Measurements from ENCODE around the gene ZNHIT1. TPM values are rescaled to one million over a fixed set of nuclear protein-coding genes. Genes with fewer than 3 reads are reported as not detected.

ZNHIT1 gene
- total RNA-seq, 2 donors from 2014 or later: 49.9 to 50.3 TPM

DNA sequence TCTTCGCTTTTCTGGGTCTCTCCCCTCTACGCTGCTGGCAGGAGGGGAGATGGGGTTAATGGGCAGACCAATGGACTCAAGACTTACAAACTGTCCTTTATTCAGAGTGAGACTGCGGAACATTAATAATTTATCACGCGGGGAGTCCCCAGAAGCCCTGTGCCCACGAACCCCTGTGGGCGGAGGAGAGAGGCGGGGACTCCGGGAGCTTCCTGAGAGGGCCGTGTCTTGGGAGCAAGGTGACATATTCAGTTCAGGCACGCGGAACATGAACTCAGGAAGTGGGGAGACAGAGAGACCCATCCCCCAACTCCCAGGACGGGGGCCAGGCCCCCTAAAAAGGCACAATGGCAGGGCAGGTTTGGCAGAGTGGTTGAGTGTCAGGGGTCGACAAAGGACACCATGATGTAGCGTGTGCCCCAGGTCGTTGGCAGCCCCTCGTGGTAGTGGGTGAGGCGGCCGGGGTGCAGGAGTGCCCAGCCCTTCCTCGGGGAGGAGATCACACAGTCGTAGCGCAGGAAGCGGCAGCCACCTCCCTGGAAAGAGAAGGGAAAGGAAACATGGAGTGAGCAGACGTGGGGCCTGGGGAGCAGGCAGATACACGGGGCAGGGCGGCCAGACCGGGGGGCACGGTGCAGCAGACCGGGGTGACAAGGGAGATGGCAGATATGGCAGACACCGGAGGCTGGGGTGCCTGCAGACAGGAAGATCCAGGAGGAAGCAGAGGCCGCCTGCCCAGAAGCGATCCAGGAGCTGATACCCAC is 11.9 kb upstream of the ZNHIT1 start:
- DNase-seq (ENCODE audit: low spot score in 2 of 2): no peak
- ATAC-seq: no peak
- no peaks in the 10 kb centered on the region for H3K9me3 Mint-ChIP-seq
- H3K36me3 Mint-ChIP-seq: peaks cover 0 to 11% of the 10 kb centered on the region in 2 donors
- peak overlapping the region; percentile 29 to 74 for H3K27ac Mint-ChIP-seq

DNA sequence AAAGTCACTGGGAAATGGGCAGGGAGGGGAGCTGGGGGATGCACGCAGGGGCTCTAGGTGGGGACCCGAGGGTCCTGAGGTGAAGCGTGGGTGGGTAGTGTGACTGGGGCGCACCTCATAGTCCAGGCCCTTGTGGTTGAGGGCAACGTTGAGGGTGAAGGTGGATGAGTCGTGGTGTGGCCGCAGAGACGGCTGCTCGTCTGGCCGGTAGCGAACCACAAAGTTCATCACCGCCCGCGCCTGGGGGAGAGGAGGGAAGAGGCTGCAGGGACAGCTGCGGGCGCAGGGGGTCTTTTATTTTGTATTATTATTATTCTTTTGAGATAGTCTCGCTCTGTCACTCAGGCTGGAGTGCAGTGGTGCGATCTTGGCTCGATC is 11.3 kb upstream of the ZNHIT1 start:
- Mint-ChIP-seq H3K36me3 (peaks cover 0 to 11% of the 10 kb centered on the region in 2 donors), H3K27ac (no peak overlapping the region)
- no peak for ATAC-seq

DNA sequence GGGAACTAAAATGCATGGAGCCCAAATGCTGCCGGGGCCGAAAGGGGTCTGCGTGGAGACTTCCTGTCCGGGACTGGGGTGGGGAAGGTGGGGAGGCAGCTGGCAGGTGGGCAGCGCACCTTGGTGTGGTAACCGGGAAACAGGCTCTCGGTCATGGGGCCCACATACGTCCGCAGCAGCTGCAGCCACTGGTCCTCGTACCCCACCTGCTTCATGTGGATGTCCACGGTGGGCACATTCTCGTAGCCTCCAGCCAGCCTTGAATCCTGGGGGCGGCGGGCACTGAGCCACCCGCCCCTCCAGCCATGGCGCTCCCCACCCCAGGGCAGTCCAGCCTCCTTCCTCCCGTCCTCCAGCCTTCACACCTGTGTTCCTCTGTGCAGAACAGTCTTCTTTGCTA is 10.5 kb upstream of the ZNHIT1 start:
- DNase-seq (ENCODE audit: low spot score in 2 of 2) (no peak), ATAC-seq (no peak)
- Mint-ChIP-seq H3K9me3 (no peaks in the 10 kb centered on the region), H3K36me3 (peaks cover 0 to 11% of the 10 kb centered on the region in 2 donors), H3K27ac (no peak overlapping the region)

More for the DNA sequence above, 11.3 kb upstream of the ZNHIT1 start:
- DNase-seq (ENCODE audit: low spot score in 2 of 2): no peak
- H3K9me3 Mint-ChIP-seq: no peaks in the 10 kb centered on the region

DNA sequence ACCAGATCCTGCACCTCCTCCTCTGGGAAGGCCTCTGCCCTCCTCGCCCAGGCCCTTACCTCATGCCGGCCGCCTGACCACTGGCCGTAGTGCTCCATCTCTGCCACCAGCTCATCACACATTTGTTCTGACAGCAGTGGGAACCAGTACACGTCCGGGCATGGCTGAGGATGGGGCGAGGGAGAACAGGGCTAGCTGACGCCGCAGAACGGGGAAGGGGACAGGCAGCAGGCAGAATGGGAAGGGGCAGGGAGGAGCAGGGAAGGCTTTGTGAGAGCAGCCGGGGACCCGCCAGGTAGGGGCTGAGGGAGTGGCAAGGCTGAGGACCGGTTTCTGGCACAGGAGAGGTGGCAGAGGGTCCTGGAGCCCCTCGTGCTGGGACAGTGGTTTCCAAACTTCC is 9.2 kb upstream of the ZNHIT1 start:
- Mint-ChIP-seq H3K27ac (no peak overlapping the region), H3K9me3 (no peaks in the 10 kb centered on the region), H3K36me3 (peaks cover 0 to 11% of the 10 kb centered on the region in 2 donors)
- ATAC-seq (no peak), DNase-seq (ENCODE audit: low spot score in 2 of 2) (no peak)

DNA sequence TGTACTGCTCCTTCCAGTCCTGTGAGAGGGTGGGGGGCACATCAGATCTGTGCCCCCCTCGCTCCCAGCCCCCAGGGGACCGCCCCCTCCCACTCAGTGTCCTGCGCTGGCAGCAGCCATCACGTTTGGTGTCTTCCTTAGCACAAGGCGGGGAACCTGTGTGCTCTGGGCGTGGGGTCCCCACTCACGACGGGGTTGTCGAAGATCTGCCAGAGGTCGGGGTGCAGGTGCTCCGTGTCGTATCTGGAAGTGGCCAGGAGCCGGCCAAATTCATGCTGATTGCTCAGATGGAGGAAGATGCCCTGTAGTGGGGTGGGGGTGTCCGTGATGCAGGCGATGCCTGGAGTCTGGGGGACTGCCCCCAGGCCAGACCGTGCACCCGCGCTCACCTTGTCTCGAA is 7.8 kb upstream of the ZNHIT1 start:
- Mint-ChIP-seq H3K9me3 (no peaks in the 10 kb centered on the region), H3K27ac (no peak overlapping the region), H3K36me3 (peaks cover 0 to 11% of the 10 kb centered on the region in 2 donors)
- ATAC-seq (no peak), DNase-seq (ENCODE audit: low spot score in 2 of 2) (no peak)

DNA sequence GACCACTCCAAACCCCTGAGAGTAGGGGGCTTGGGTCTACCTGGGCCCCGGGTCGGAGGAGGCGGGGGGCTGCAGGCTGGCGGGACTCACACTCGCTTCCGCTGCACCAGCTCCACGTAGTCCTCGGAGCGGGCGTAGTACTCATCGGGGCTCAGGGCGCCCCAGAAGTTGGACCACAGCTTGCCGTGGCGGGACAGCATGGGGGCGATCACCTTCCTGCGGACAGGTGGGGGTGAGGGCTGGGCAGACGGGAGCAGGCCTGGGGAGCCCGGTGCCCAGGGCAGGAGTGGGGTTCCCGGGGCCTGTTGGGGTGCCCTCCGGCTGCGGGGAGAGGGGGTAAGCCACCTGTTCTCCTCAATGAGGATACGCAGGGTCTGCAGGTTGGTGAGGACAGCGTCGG is 6.5 kb upstream of the ZNHIT1 start:
- H3K36me3 Mint-ChIP-seq: peaks cover 8 to 9% of the 10 kb centered on the region in 2 donors

DNA sequence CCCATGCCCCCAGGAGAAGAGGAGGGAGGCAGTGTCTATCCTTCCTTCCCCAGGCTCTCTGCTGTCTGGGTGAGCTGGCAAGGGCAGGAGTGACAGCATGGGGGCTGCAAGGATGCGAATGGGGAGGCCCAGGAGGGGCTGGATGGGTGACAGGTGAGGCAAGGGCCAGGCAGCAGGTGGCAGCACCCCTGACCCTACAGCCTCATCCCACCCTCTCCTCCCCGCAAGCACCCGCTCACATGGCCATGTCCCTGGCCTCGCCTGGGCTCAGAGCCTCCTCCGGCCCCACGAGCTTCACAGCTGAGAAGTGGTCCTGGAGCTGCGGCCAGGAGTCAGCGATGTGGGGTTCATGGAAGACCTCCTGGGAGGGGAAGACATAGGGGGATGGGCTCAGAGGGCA is 6.0 kb upstream of the ZNHIT1 start:
- Mint-ChIP-seq H3K36me3 (peaks cover 9 to 12% of the 10 kb centered on the region in 2 donors), H3K9me3 (no peaks in the 10 kb centered on the region), H3K27ac (no peak overlapping the region)
- DNase-seq (ENCODE audit: low spot score in 2 of 2) (no peak), ATAC-seq (no peak)

More for the DNA sequence above, 6.5 kb upstream of the ZNHIT1 start:
- no peaks in the 10 kb centered on the region for H3K9me3 Mint-ChIP-seq
- DNase-seq (ENCODE audit: low spot score in 2 of 2) (no peak), ATAC-seq (no peak)
- no peak overlapping the region for H3K27ac Mint-ChIP-seq

DNA sequence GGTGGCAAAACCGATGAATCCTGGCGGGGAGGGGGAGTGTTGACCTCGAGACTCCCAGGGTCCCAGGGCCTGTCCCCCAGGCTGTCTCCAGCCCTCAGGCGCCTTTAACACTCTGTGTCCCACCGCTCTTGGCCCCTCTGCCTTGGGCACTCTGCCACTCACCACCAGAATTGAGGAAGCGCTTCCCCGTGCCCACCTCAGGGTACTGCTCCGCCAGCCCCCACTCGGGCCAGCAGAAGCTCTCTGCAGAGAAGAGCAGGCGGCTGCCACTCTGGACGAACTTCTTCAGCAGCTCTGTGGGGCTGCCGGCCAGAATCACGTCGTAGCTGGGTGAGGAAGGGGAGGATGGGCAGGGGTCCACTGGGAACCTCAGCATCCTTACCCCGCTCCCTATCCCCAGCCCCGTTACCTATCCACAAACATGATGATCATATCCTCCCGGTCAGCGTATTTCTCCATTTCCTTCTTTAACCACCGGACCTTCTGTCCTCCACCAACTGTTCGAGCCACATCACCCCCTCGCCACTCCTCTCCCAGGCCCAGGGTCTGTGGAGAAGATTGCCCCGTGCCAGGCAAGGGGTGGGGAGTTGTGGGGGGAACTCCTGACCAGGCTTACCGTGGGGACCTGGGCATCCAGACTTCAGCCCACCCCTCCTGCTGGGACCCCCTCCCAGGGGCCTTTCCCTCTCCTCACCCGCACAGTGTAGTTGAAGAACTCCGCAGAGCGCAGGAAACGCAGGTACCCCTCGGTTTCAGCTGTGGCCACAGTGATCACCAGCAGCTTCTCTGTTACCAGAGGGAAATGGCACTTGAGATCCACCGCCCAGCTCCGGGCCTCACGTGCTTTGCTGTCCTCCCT is 1.7 kb upstream of the ZNHIT1 start:
- no peaks in the 10 kb centered on the region for H3K9me3 Mint-ChIP-seq
- H3K27ac Mint-ChIP-seq: peak overlapping the region; percentile 89 to 93
- DNase-seq (ENCODE audit: low spot score in 2 of 2) (no peak), ATAC-seq (no peak)
- peaks cover 16 to 18% of the 10 kb centered on the region in 2 donors for H3K36me3 Mint-ChIP-seq

DNA sequence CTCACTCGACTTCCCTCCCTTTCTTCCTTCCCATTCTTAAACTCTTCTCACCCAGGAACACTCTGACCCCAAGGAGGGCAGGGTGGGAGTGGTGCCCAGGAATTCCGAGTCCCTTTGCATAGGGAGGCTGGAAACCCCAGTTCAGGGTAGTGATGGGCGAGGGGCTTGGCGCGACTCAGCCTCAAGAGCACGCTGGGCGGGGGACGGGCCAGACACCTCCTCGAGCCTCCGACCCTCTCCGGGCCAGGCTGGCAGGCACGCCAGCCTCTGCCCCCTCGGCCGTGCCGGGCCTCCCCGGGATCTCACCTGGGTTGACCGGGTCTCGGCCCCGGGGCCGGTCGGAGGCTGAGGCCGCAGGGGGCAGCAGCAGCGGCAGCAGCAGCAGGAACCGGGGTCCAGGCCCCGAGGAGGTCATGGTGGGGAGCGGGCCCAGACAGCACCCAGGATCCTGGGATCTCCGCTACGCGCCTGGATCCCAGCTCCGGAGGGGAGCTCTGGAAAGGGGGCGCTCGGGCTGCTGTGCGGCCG is 1.0 kb upstream of the ZNHIT1 start:
- peak; percentile 21 to 55 for DNase-seq (ENCODE audit: low spot score in 2 of 2)
- Mint-ChIP-seq H3K9me3 (no peaks in the 10 kb centered on the region), H3K36me3 (peaks cover 16 to 18% of the 10 kb centered on the region in 2 donors), H3K27ac (peak overlapping the region; percentile 89 to 93)
- ATAC-seq: peak in 1 of 2 donors; percentile 11

DNA sequence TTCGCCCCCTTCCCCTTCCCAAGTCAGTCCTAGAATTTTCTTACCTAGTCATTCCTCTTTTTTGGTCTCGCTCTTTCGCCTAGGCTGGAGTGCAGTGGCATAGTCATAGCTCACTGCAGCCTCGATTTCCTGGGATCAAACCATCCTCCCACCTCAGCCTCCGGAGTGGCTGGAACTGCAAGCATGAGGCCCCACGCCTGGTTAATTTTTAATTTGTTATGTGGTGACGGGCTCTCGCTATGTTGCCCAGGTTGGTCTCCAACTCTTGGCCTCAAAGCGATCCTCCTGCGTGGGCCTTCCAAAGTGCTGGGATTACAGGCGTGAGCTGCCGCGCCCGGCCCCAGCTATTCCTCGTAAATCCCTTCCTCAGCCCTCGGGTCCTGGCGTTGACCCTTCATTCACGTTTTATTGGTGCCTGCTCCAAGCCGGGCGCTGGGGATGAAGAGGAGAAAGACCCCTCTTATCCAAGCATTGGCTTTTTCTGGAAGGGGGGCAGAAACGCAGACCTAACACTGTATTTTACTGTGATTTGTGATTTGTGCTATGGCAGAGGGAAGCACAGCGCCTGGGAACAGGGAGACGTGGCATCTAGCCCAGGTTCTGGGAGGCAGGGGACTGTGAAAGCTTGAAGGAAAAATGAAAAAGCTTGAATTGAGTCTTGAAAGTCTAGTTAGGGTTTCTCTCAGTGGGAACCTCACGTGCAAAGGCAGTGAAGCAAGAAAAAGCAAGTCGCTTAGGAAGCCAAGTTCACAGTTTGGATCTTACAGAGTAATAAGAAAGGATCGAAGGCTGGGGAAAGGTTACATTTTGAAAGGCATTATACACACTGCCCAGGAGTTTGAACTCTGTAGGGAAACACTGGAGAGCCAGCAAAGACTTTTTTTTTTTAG is 516 bp downstream of the ZNHIT1 start:
- DNase-seq (ENCODE audit: low spot score in 2 of 2): no peak
- peak in 1 of 2 donors; percentile 11 for ATAC-seq
- peaks cover 16 to 18% of the 10 kb centered on the region in 2 donors for H3K36me3 Mint-ChIP-seq
- H3K27ac Mint-ChIP-seq: peak overlapping the region; percentile 88 to 93
- no peaks in the 10 kb centered on the region for H3K9me3 Mint-ChIP-seq

DNA sequence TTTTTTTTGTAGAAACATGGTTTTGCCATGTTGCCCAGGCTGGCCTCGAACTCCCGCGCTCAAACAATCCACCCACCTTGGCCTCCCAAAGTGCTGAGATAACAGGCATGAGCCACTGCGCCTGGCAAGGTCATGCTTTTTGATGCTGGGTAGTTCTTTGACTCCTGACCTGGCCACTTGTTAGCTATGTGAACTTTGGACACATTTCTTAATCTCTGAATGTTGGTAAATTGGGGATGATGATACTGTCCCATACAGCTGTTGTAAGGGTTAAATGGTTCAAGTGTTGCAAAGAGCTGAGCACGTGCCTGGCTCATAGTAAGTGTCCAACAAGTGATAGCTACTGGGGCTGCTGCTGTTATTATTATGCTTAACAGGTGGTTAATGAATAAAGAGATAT is 2.3 kb downstream of the ZNHIT1 start:
- no peaks in the 10 kb centered on the region for H3K9me3 Mint-ChIP-seq
- H3K27ac Mint-ChIP-seq: peak overlapping the region in 1 of 2 donors; percentile 81
- peaks cover 18 to 30% of the 10 kb centered on the region in 2 donors for H3K36me3 Mint-ChIP-seq
- ATAC-seq: no peak
- DNase-seq (ENCODE audit: low spot score in 2 of 2): no peak

DNA sequence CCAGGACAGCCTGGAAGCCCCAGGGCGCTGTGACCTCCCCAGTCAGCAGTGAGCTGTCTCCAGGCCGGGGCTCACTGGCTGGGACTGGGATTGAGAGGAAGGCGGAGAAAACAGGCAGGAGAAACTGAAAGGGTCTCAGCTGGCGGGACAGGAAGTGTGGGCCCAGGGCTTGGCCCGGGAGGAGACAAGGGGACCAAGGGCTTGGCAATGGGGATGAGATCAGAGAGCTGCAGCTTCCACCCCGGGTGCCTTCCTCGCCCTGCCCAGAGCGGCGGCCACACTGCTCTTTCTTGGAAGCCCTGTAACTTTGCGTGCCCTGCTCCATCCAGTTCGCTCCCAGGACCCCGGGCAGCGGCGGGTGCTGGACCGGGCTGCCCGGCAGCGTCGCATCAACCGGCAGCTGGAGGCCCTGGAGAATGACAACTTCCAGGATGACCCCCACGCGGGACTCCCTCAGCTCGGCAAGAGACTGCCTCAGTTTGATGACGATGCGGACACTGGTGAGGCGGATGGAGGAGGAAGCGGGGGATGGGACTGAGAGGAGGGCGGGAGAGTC is 4.4 kb downstream of the ZNHIT1 start:
- Mint-ChIP-seq H3K36me3 (peaks cover 6 to 21% of the 10 kb centered on the region in 2 donors), H3K27ac (peak overlapping the region; percentile 39 to 82)
- ATAC-seq: no peak

DNA sequence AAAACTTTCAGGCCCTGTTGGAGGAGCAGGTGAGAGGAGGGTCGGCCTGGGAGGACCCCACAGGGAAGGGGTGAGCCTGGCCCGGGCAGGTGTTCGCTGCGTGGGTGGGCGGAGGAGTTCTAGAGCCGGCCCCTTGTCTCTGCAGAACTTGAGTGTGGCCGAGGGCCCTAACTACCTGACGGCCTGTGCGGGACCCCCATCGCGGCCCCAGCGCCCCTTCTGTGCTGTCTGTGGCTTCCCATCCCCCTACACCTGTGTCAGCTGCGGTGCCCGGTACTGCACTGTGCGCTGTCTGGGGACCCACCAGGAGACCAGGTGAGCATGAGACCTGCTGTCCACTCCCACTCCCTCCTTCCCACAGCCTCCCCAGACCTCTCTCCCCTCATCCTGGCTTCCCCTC is 5.6 kb downstream of the ZNHIT1 start:
- H3K36me3 Mint-ChIP-seq: peaks cover 0 to 14% of the 10 kb centered on the region in 2 donors
- peak overlapping the region in 1 of 2 donors; percentile 39 for H3K27ac Mint-ChIP-seq
- ATAC-seq (no peak), DNase-seq (ENCODE audit: low spot score in 2 of 2) (no peak)
- H3K9me3 Mint-ChIP-seq: no peaks in the 10 kb centered on the region

More for the DNA sequence above, 4.4 kb downstream of the ZNHIT1 start:
- H3K9me3 Mint-ChIP-seq: no peaks in the 10 kb centered on the region
- DNase-seq (ENCODE audit: low spot score in 2 of 2): no peak

DNA sequence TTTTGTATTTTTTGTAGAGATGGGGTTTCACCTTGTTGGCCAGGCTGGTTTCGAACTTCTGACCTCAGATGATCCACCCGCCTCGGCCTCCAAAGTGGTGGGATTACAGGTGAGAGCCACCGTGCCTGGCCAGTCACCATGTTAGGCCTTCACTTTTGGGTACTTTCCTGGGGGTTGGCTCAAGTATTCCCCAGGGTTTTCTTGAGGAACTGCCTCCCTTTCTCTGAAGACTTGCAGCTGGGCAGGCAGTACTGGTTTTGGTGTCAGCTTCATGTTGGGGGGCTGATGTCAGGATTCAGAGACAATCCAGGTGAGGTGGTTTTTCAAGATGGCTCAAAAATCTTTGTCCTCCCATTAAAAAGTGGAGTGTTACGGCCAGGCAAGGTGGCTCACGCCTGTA is 7.7 kb downstream of the ZNHIT1 start:
- DNase-seq (ENCODE audit: low spot score in 2 of 2): no peak
- Mint-ChIP-seq H3K27ac (no peak overlapping the region), H3K9me3 (no peaks in the 10 kb centered on the region), H3K36me3 (peaks cover 0 to 14% of the 10 kb centered on the region in 2 donors)
- no peak for ATAC-seq

DNA sequence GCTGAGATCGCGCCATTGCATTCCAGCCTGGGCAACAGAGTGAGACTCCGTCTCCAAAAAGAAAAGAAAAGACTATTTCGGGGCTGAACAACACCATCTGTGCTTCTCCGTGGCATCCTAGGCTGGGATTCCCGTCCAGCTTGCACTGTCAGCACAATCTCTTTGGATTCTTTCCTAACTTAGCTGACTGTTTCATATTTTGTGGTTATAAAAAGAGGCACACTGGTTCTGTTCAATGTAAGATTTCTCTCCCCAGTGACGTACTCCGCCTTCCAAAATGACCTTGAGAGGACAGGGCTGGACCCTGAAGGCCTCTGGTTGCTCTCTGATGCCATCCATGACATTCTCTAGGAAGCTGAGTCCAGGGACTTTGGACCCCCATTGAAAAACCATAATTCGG is 8.8 kb downstream of the ZNHIT1 start:
- Mint-ChIP-seq H3K36me3 (peaks cover 0 to 14% of the 10 kb centered on the region in 2 donors), H3K9me3 (no peaks in the 10 kb centered on the region), H3K27ac (no peak overlapping the region)
- ATAC-seq (no peak), DNase-seq (ENCODE audit: low spot score in 2 of 2) (no peak)

DNA sequence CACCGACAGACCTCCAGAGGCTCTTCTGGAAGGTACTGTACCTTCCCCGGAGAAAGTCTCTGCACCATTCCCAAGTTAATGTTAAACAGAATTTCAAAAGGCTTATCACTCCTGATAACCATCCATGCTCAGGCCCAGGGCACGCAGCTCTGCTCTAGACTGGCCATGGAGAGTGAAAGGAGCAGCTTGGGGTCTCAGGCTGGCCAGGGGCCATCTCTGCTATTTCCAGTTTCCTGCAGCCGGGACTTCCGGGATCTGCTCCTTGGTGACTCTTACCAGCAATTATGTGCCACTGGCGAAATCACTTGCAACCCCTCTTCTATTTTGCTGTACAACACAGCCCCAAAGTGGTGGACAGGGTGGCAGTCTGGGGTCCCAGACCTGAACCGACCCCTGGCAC is 13.7 kb downstream of the ZNHIT1 start:
- Mint-ChIP-seq H3K36me3 (no peaks in the 10 kb centered on the region), H3K9me3 (no peaks in the 10 kb centered on the region), H3K27ac (peak overlapping the region in 1 of 2 donors; percentile 68)
- DNase-seq (ENCODE audit: low spot score in 2 of 2): no peak
- no peak for ATAC-seq
